ENCODE data around the gene CDO1. TPM values are rescaled to one million over a fixed set of nuclear protein-coding genes. Genes with fewer than 3 reads are reported as not detected.

The CDO1 gene
- total RNA-seq: 9.7 and 11.7 TPM in 2 replicates

DNA sequence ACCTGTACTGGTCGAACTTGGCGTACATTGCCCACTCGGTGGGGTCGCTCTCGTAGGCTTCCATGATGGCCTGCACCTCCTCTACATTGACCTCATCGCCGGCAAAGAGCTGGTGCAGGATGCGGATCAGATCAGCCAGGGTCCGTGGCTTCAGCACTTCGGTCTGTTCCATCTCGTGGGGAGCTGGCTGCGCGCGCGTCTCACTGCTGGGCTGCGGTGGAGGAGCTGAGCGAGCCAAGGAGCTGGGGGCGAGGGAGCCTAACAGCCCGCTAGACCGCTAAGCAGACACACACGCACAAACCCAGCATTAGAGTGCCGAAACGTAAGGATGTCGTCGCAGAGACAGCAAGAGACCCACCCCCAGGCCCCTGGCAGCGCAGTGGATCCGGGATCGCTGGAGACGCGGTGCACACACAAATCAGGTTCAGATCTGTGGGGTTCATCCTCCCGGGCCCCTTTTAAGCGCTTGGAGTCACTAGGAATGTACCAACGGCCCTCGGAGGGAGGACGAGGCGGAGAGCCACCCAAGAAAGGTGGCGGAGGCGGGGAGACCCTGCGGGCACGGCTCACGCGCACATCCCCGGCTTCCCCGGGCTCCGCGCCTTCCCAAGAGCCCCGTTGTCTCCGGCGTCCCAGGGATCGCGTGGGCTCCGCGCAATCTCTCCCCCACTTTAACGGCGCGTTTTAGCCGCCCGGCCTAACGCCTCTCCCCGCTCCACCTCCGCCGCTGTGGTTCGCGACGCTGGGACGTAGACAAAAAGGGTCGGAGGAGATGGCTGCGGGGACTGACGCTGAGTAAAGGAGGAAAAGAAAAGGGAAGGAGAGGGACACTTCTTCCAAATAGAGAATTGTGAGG lies at the start of gene CDO1:
TSS of gene CDO1 (minus strand) at position 434 of the 856 bp plus-strand sequence. CDS start at position 172, 262 bp downstream.
- H3K27me3 ChIP-seq (ENCODE audit: control insufficient read depth, insufficient read depth, low read length): peaks cover 14% of the 10 kb centered on the region
- no peak for DNase-seq (ENCODE audit: low read depth)

DNA sequence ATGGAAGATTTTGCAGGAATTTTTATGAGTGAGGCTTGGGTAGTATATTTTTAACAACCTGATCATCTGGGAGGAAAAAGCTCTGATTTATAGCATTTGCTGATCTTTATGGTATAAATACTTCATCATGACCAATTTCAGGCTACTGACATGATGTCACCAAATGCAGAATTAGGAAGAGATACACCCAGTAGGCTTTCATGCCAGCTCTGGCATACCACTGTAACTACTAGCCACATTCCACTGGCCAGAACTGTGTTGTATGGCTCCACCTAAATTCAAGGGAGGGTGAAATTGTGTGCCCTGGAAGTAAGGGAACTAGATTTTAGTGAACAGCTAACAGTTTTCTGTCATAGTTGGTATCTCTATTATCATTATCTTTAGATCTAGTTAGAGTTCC lies 42.9 kb upstream of the CDO1 start:
- DNase-seq (ENCODE audit: low read depth): no peak
- Histone ChIP-seq H3K27me3 (ENCODE audit: control insufficient read depth, insufficient read depth, low read length) (no peaks in the 10 kb centered on the region), H3K4me3 (ENCODE audit: low read depth, low read length) (no peak overlapping the region), H3K36me3 (ENCODE audit: control insufficient read depth, insufficient read depth, low read length) (no peaks in the 10 kb centered on the region)
- TF ChIP-seq CTCF (IDR thresholded peaks at IDR 0.05; ENCODE audit: insufficient read depth, low read length, poor library complexity, severe bottlenecking): no peak

More for the DNA sequence above, at the start of gene CDO1:
- Histone ChIP-seq H3K4me3 (ENCODE audit: low read depth, low read length) (peak within 1 kb of the TSS; percentile 71), H3K36me3 (ENCODE audit: control insufficient read depth, insufficient read depth, low read length) (no peaks in the 10 kb centered on the region)
- no peak for TF ChIP-seq CTCF (IDR thresholded peaks at IDR 0.05; ENCODE audit: insufficient read depth, low read length, poor library complexity, severe bottlenecking)

GRCh38 chr5:115858396-115858795 lies 41.9 kb upstream of the CDO1 start:
- H3K27me3 ChIP-seq (ENCODE audit: control insufficient read depth, insufficient read depth, low read length): no peaks in the 10 kb centered on the region
- H3K4me3 ChIP-seq (ENCODE audit: low read depth, low read length): no peak overlapping the region
- no peak for DNase-seq (ENCODE audit: low read depth)
- TF ChIP-seq CTCF (IDR thresholded peaks at IDR 0.05; ENCODE audit: insufficient read depth, low read length, poor library complexity, severe bottlenecking): no peak
- H3K36me3 ChIP-seq (ENCODE audit: control insufficient read depth, insufficient read depth, low read length): no peaks in the 10 kb centered on the region

GRCh38 chr5:115857626-115858349 lies 41.3 kb upstream of the CDO1 start:
- no peaks in the 10 kb centered on the region for H3K27me3 ChIP-seq (ENCODE audit: control insufficient read depth, insufficient read depth, low read length)
- no peaks in the 10 kb centered on the region for H3K36me3 ChIP-seq (ENCODE audit: control insufficient read depth, insufficient read depth, low read length)
- no peak for DNase-seq (ENCODE audit: low read depth)
- no peak overlapping the region for H3K4me3 ChIP-seq (ENCODE audit: low read depth, low read length)
- no peak for TF ChIP-seq CTCF (IDR thresholded peaks at IDR 0.05; ENCODE audit: insufficient read depth, low read length, poor library complexity, severe bottlenecking)

DNA sequence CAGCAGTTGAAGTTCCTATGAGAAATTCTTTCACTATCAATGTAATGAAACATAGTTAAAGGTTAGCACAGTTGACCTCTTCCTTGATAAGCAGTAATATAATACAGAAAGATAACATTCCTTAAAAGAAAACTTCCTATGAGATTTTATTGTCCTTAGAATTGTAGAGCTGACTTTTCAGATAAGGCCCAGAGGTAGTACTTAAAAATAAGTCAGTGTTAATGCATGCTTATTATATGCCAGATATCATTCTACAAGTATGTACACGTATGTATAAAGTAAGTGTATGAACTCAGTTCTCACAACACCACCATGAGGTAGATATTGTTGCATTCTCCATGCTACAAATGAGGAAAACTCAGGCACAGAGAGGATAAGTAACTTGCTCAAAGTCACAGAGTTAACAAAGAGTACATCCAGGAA lies 40.6 kb upstream of the CDO1 start:
- TF ChIP-seq CTCF (IDR thresholded peaks at IDR 0.05; ENCODE audit: insufficient read depth, low read length, poor library complexity, severe bottlenecking): no peak
- H3K4me3 ChIP-seq (ENCODE audit: low read depth, low read length): no peak overlapping the region
- DNase-seq (ENCODE audit: low read depth): no peak
- no peaks in the 10 kb centered on the region for H3K27me3 ChIP-seq (ENCODE audit: control insufficient read depth, insufficient read depth, low read length)
- no peaks in the 10 kb centered on the region for H3K36me3 ChIP-seq (ENCODE audit: control insufficient read depth, insufficient read depth, low read length)

All from kidney epithelial cell (primary cell).